ENCODE data around the gene CAMKK2.

DNA sequence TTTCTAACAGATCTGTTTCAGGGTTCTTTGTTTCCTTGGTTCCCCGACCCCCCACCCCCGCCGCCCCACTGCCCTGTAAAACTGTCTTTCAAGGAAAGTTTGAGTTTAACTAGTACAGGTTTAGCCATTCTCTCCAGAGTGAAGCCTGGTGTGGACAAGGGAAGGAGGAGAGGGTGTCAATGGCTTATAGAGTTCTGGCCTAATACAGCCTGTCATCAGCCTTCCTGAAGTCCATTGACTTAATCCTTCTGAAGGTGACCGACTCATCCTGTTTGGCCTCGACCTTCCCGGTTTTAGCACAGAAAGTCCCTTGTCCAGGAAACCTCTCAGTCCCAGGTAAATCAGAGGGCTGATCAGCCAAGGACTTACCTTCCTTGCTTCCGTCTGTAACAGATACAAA is 97.6 kb downstream of the CAMKK2 start:
- no peak for TF ChIP-seq POLR2AphosphoS5 (IDR thresholded peaks at IDR 0.05)
- no peak for TF ChIP-seq TAF1 (IDR thresholded peaks at IDR 0.05; ENCODE audit: low read depth)
- TF ChIP-seq CTCF (IDR thresholded peaks at IDR 0.05; ENCODE audit: poor library complexity, severe bottlenecking) = no peak
- no peak for TF ChIP-seq REST (IDR thresholded peaks at IDR 0.05; ENCODE audit: borderline replicate concordance)
- no peak for TF ChIP-seq EP300 (conservative IDR thresholded peaks at IDR 0.05; ENCODE audit: poor library complexity, severe bottlenecking)
- no peak for TF ChIP-seq MXI1 (conservative IDR thresholded peaks at IDR 0.05; ENCODE audit: poor library complexity, severe bottlenecking)
- TF ChIP-seq EZH2 (IDR thresholded peaks at IDR 0.05; ENCODE audit: borderline replicate concordance, insufficient read depth, low read length, poor library complexity, severe bottlenecking) = no peak
